ENCODE measurements around the gene RAD51C.
"Not testable (repeated sequence)": the region's sequence is repeated elsewhere in the genome, so short reads cannot be mapped to it uniquely, and the experiment has no call there.

The RAD51C gene

GRCh38 chr17:58722696-58723095, 30.3 kb downstream of the RAD51C start:
- no peak for TF ChIP-seq JUND (IDR thresholded peaks at IDR 0.05; ENCODE audit: low read depth)
- in situ Hi-C loops (cut with HindIII; ENCODE audit: low pct_unique_long_range_greater_than_20kb, low sequenced_read_pairs), result no loop called here
- no peak for DNase-seq (ENCODE audit: low read depth in 1 of 2, low spot score in 1 of 2)

GRCh38 chr17:58728798-58729197, 36.4 kb downstream of the RAD51C start:
- in situ Hi-C loops (cut with HindIII; ENCODE audit: low pct_unique_long_range_greater_than_20kb, low sequenced_read_pairs), result no loop called here
- no peak for DNase-seq (ENCODE audit: low read depth in 1 of 2, low spot score in 1 of 2)
- TF ChIP-seq JUND (IDR thresholded peaks at IDR 0.05; ENCODE audit: low read depth), result no peak

GRCh38 chr17:58730937-58731336, 38.5 kb downstream of the RAD51C start:
- TF ChIP-seq JUND (IDR thresholded peaks at IDR 0.05; ENCODE audit: low read depth), result no peak
- DNase-seq (ENCODE audit: low read depth in 1 of 2, low spot score in 1 of 2), result no peak
- in situ Hi-C loops (cut with HindIII; ENCODE audit: low pct_unique_long_range_greater_than_20kb, low sequenced_read_pairs), result no loop called here

- no peak for TF ChIP-seq JUND (IDR thresholded peaks at IDR 0.05; ENCODE audit: low read depth)
- in situ Hi-C loops (cut with HindIII; ENCODE audit: low pct_unique_long_range_greater_than_20kb, low sequenced_read_pairs), result no loop called here
- no peak for DNase-seq (ENCODE audit: low read depth in 1 of 2, low spot score in 1 of 2)
These were observed 41.6 kb downstream of the RAD51C start for GRCh38 chr17:58734040-58734439.

GRCh38 chr17:58734811-58735210, 42.4 kb downstream of the RAD51C start:
- in situ Hi-C loops (cut with HindIII; ENCODE audit: low pct_unique_long_range_greater_than_20kb, low sequenced_read_pairs), result no loop called here
- DNase-seq (ENCODE audit: low read depth in 1 of 2, low spot score in 1 of 2), result no peak
- TF ChIP-seq JUND (IDR thresholded peaks at IDR 0.05; ENCODE audit: low read depth), result no peak

- TF ChIP-seq JUND (IDR thresholded peaks at IDR 0.05; ENCODE audit: low read depth), result no peak
These were observed 48.8 kb downstream of the RAD51C start for GRCh38 chr17:58741121-58741625.

GRCh38 chr17:58747674-58748073, 55.3 kb downstream of the RAD51C start:
- in situ Hi-C loops (cut with HindIII; ENCODE audit: low pct_unique_long_range_greater_than_20kb, low sequenced_read_pairs), result no loop called here
- no peak for TF ChIP-seq JUND (IDR thresholded peaks at IDR 0.05; ENCODE audit: low read depth)
- DNase-seq (ENCODE audit: low read depth in 1 of 2, low spot score in 1 of 2), result no peak

More at GRCh38 chr17:58741121-58741625, 48.8 kb downstream of the RAD51C start:
- in situ Hi-C loops (cut with HindIII; ENCODE audit: low pct_unique_long_range_greater_than_20kb, low sequenced_read_pairs), result no loop called here
- DNase-seq (ENCODE audit: low read depth in 1 of 2, low spot score in 1 of 2), result peak in 1 of 2 experiments; percentile 59

- in situ Hi-C loops (cut with HindIII; ENCODE audit: low pct_unique_long_range_greater_than_20kb, low sequenced_read_pairs); DNase-seq (ENCODE audit: low read depth in 1 of 2, low spot score in 1 of 2): not testable (repeated sequence)
These were observed 57.2 kb downstream of the RAD51C start for GRCh38 chr17:58749627-58750026.

GRCh38 chr17:58753026-58753425, 60.6 kb downstream of the RAD51C start:
- in situ Hi-C loops (cut with HindIII; ENCODE audit: low pct_unique_long_range_greater_than_20kb, low sequenced_read_pairs), result no loop called here
- DNase-seq (ENCODE audit: low read depth in 1 of 2, low spot score in 1 of 2), result no peak
- no peak for TF ChIP-seq JUND (IDR thresholded peaks at IDR 0.05; ENCODE audit: low read depth)

- in situ Hi-C loops (cut with HindIII; ENCODE audit: low pct_unique_long_range_greater_than_20kb, low sequenced_read_pairs), result no loop called here
- no peak for TF ChIP-seq JUND (IDR thresholded peaks at IDR 0.05; ENCODE audit: low read depth)
- DNase-seq (ENCODE audit: low read depth in 1 of 2, low spot score in 1 of 2), result no peak
These were observed 62.8 kb downstream of the RAD51C start for GRCh38 chr17:58755269-58755576.

- in situ Hi-C loops (cut with HindIII; ENCODE audit: low pct_unique_long_range_greater_than_20kb, low sequenced_read_pairs), result no loop called here
- peak; percentile 55 to 81 for DNase-seq (ENCODE audit: low read depth in 1 of 2, low spot score in 1 of 2)
- no peak for TF ChIP-seq JUND (IDR thresholded peaks at IDR 0.05; ENCODE audit: low read depth)
These were observed 63.3 kb downstream of the RAD51C start, which contains the start of gene PPM1E for GRCh38 chr17:58755577-58756245. Gene PPM1E, plus strand, starts transcription at chr17:58755854.

- no peak for TF ChIP-seq JUND (IDR thresholded peaks at IDR 0.05; ENCODE audit: low read depth)
- peak in 1 of 2 experiments; percentile 2 for DNase-seq (ENCODE audit: low read depth in 1 of 2, low spot score in 1 of 2)
- in situ Hi-C loops (cut with HindIII; ENCODE audit: low pct_unique_long_range_greater_than_20kb, low sequenced_read_pairs), result no loop called here
These were observed 64.1 kb downstream of the RAD51C start for GRCh38 chr17:58756246-58757161.

- TF ChIP-seq JUND (IDR thresholded peaks at IDR 0.05; ENCODE audit: low read depth), result no peak
- in situ Hi-C loops (cut with HindIII; ENCODE audit: low pct_unique_long_range_greater_than_20kb, low sequenced_read_pairs), result no loop called here
- no peak for DNase-seq (ENCODE audit: low read depth in 1 of 2, low spot score in 1 of 2)
These were observed 64.8 kb downstream of the RAD51C start for GRCh38 chr17:58757162-58757613.
